C4-2B (cell line): ENCODE results near the gene B4GALT6.

Experiments used
- CTCF ChIP-seq: fragments of 450-650 bp; conservative IDR thresholded peaks from 2 replicates; pipeline ENCODE4 v1.5.1; 2017; ENCODE audit warnings: mild to moderate bottlenecking
- ZFX ChIP-seq: fragments of 450-650 bp; IDR thresholded peaks from 2 replicates; pipeline ENCODE4 v1.6.1; 2017

GRCh38 chr18:31720867-31721266 is 36.5 kb upstream of the B4GALT6 start:
- TF ChIP-seq CTCF (no peak), ZFX (no peak)
